Natural killer cell (primary cell): ENCODE data around the gene AP4S1. TPM values are rescaled to one million over a fixed set of nuclear protein-coding genes. Genes with fewer than 3 reads are reported as not detected.
A peak's percentile ranks its signal among the peaks of the same experiment; 100 is the strongest.
"Not testable (repeated sequence)": the region's sequence is repeated elsewhere in the genome, so short reads cannot be mapped to it uniquely, and the experiment has no call there.

Experiments used
- ATAC-seq, 3 donors: fragments of 150-1000 bp in 2 of 3; fragments of 200-7000 bp in 1 of 3; cut with Tn5 transposase; 1 replicate in 1 of 3; 2 replicates in 2 of 3; pipeline ENCODE4 v1.10.0; 2021; ENCODE audit warnings: mild to moderate bottlenecking in 2 of 3, moderate library complexity in 2 of 3
- DNase-seq, 2 donors: peaks; one replicate each; pipeline versions ENCODE4 v3.0.0 to v3.0.0-alpha.2; 2013 to 2021; ENCODE audit warnings: mixed read lengths in 1 of 2
- H3K27ac ChIP-seq: one replicate; pipeline ENCODE4 v1.5.1; 2013; ENCODE audit warnings: mild to moderate bottlenecking, low read length
- H3K27me3 ChIP-seq: one replicate; pipeline ENCODE4 v1.6.1; 2013; ENCODE audit warnings: low read length; ENCODE audit not compliant: control insufficient read depth, insufficient read depth
- H3K36me3 ChIP-seq: one replicate; pipeline ENCODE4 v1.6.1; 2013; ENCODE audit warnings: low read length; ENCODE audit not compliant: control insufficient read depth, insufficient read depth
- H3K4me1 ChIP-seq: one replicate; pipeline ENCODE4 v1.6.1; 2013; ENCODE audit warnings: low read length; ENCODE audit not compliant: control insufficient read depth, insufficient read depth
- H3K4me3 ChIP-seq: one replicate; pipeline ENCODE4 v1.5.1; 2013; ENCODE audit warnings: low read length
- H3K9me3 ChIP-seq: one replicate; pipeline ENCODE4 v1.6.1; 2013; ENCODE audit warnings: low read length; ENCODE audit not compliant: control insufficient read depth, insufficient read depth
- H3K27ac Mint-ChIP-seq, 2 donors: one replicate each; pipeline ENCODE4 v1.8.0; 2022; ENCODE audit warnings: mild to moderate bottlenecking in 2 of 2, mixed read lengths in 2 of 2, moderate library complexity in 1 of 2
- H3K27me3 Mint-ChIP-seq, 2 donors: one replicate each; pipeline ENCODE4 v1.8.0; 2022; ENCODE audit warnings: low read depth in 2 of 2, mixed read lengths in 2 of 2
- H3K36me3 Mint-ChIP-seq: one replicate; pipeline ENCODE4 v1.8.0; 2022; ENCODE audit warnings: mixed read lengths
- H3K4me1 Mint-ChIP-seq, 2 donors: one replicate each; pipeline ENCODE4 v1.8.0; 2022; ENCODE audit warnings: mixed read lengths in 2 of 2
- H3K4me3 Mint-ChIP-seq: one replicate; pipeline ENCODE4 v1.8.0; 2022; ENCODE audit warnings: mild to moderate bottlenecking, moderate library complexity, mixed read lengths
- H3K9me3 Mint-ChIP-seq, 2 donors: one replicate each; pipeline ENCODE4 v1.8.0; 2022; ENCODE audit warnings: mixed read lengths in 2 of 2
- CTCF ChIP-seq: fragments of 200-600 bp; IDR thresholded peaks from one replicate; pipeline ENCODE4 v1.8.0; 2022; ENCODE audit warnings: antibody characterized with exemption
- WGBS: methylation state at CpG from one replicate; pipeline ENCODE4 v1.1.7; 2013; ENCODE audit warnings: missing lambda C conversion rate; ENCODE audit not compliant: insufficient coverage; 5-methylcytosine and 5-hydroxymethylcytosine counted together
- intact Hi-C: fragments of 100-400 bp; cut with micrococcal nuclease; formaldehyde crosslinking; loops from one replicate; pipeline ENCODE4 v1.14.2; 2022
- total RNA-seq, 4 donors: library from RNA; stranded (reverse); fragments of 120-200 nt in 1 of 4; gene quantifications; one replicate each; pipeline versions ENCODE4 v1.2.3 to v1.2.4, GENCODE V29; 2013 to 2022

The AP4S1 gene
- total RNA-seq = 10 to 100 TPM; 10.6 to 12.7 (median 12.4) TPM
- total RNA-seq (2013) = 18.3 TPM

GRCh38 chr14:31025367-31026076 is at the start of gene AP4S1:
Gene AP4S1, plus strand, starts transcription at chr14:31025649. Its CDS starts 40,548 bp downstream, at chr14:31066197.
- Mint-ChIP-seq H3K4me3 (peak within 1 kb of the TSS; percentile 95), H3K4me1 (peaks cover 35 to 42% of the 10 kb centered on the region in 2 donors), H3K9me3 (no peaks in the 10 kb centered on the region), H3K27me3 (no peaks in the 10 kb centered on the region), H3K27ac (peak within 1 kb of the TSS; percentile 95 to 96), H3K36me3 (no peaks in the 10 kb centered on the region)
- Histone ChIP-seq H3K9me3 (no peaks in the 10 kb centered on the region), H3K27me3 (no peaks in the 10 kb centered on the region), H3K27ac (peak within 1 kb of the TSS; percentile 92), H3K4me1 (peaks cover 6% of the 10 kb centered on the region), H3K36me3 (peaks cover 2% of the 10 kb centered on the region), H3K4me3 (peak within 1 kb of the TSS; percentile 60)
- peak; percentile 59 to 68 for DNase-seq
- peak in 2 of 3 donors; percentile 6 to 28 for ATAC-seq
- under 1% methylated on average over 53 of the region's 53 CpGs for WGBS
- TF ChIP-seq CTCF = no peak
- intact Hi-C loops = loop anchor here (1.0 to 10.0 kb wide), 3 partner anchors 102 to 539 kb away; partner anchors contain the start of genes HECTD1 and NUBPL

- Histone ChIP-seq H3K36me3 (no peaks in the 10 kb centered on the region), H3K27me3 (no peaks in the 10 kb centered on the region), H3K4me3 (no peak overlapping the region), H3K27ac (no peak overlapping the region), H3K9me3 (no peaks in the 10 kb centered on the region), H3K4me1 (no peaks in the 10 kb centered on the region)
- Mint-ChIP-seq H3K27me3 (no peaks in the 10 kb centered on the region), H3K36me3 (no peaks in the 10 kb centered on the region), H3K9me3 (no peaks in the 10 kb centered on the region), H3K4me3 (no peak overlapping the region), H3K27ac (peak overlapping the region; percentile 29 to 32), H3K4me1 (peaks cover 35 to 52% of the 10 kb centered on the region in 2 donors)
- no peak for ATAC-seq
- WGBS = no CpG with 5 or more reads among the region's 2 CpGs
- no peak for DNase-seq
- no peak for TF ChIP-seq CTCF
- intact Hi-C loops = no loop called here
These were observed 47.7 kb upstream of the AP4S1 start for GRCh38 chr14:30977752-30978151.

GRCh38 chr14:30980106-30980704 is 45.2 kb upstream of the AP4S1 start:
- 70% methylated on average over 13 of the region's 13 CpGs for WGBS
- H3K27ac ChIP-seq, H3K27me3 ChIP-seq: not testable (repeated sequence)

More at GRCh38 chr14:30980106-30980704, 45.2 kb upstream of the AP4S1 start:
- H3K9me3 ChIP-seq, H3K9me3 Mint-ChIP-seq, H3K36me3 Mint-ChIP-seq, H3K27ac Mint-ChIP-seq, H3K36me3 ChIP-seq, H3K4me3 ChIP-seq, H3K4me3 Mint-ChIP-seq, H3K27me3 Mint-ChIP-seq, H3K4me1 ChIP-seq: not testable (repeated sequence)
- ATAC-seq = peak; percentile 69 to 83 (median 80)
- peak; percentile 77 for TF ChIP-seq CTCF
- peak in 1 of 2 donors; percentile 81 for DNase-seq
- H3K4me1 Mint-ChIP-seq = peaks cover 13 to 27% of the 10 kb centered on the region in 2 donors
- intact Hi-C loops = loop anchor here (1.0 kb wide), 2 partner anchors 102 to 376 kb away; no protein-coding TSS in a partner anchor
